Hepatocyte (in vitro differentiated cells): Measurements from ENCODE around the gene C5orf34. TPM values are rescaled to one million over a fixed set of nuclear protein-coding genes. Genes with fewer than 3 reads are reported as not detected.

ENCODE experiments used
- DNase-seq: peaks from one replicate; pipeline ENCODE4 v3.0.0-alpha.2; 2016; ENCODE audit warnings: low spot score
- H2AFZ ChIP-seq: fragments of 200-600 bp; sonication (generic); 2 replicates; pipeline ENCODE4 v1.6.0; 2016; ENCODE audit warnings: antibody characterized with exemption, mild to moderate bottlenecking
- H3K27ac ChIP-seq: fragments of 200-600 bp; sonication (generic); 2 replicates; pipeline ENCODE4 v1.5.1; 2016; ENCODE audit warnings: mild to moderate bottlenecking
- H3K27me3 ChIP-seq: fragments of 200-600 bp; sonication (generic); 2 replicates; pipeline ENCODE4 v1.6.1; 2016
- H3K36me3 ChIP-seq: fragments of 200-600 bp; sonication (generic); replicated peaks from 2 replicates; pipeline ENCODE4 v1.5.1; 2016; ENCODE audit warnings: low read depth; ENCODE audit not compliant: insufficient read depth
- H3K4me1 ChIP-seq: fragments of 200-600 bp; sonication (generic); 2 replicates; pipeline ENCODE4 v1.5.1; 2016; ENCODE audit warnings: mild to moderate bottlenecking, moderate library complexity; ENCODE audit not compliant: insufficient read depth
- H3K4me2 ChIP-seq: fragments of 200-600 bp; sonication (generic); 2 replicates; pipeline ENCODE4 v1.6.0; 2016
- H3K4me3 ChIP-seq: fragments of 200-600 bp; sonication (generic); 2 replicates; pipeline ENCODE4 v1.5.1; 2016; ENCODE audit warnings: mild to moderate bottlenecking
- H3K79me2 ChIP-seq: fragments of 200-600 bp; sonication (generic); 2 replicates; pipeline ENCODE4 v1.6.0; 2017; ENCODE audit warnings: mild to moderate bottlenecking
- H3K9me2 ChIP-seq: fragments of 200-600 bp; sonication (generic); replicated peaks from 2 replicates; pipeline ENCODE4 v1.6.0; 2017; ENCODE audit warnings: mild to moderate bottlenecking; ENCODE audit not compliant: insufficient read depth
- H3K9me3 ChIP-seq: fragments of 200-600 bp; sonication (generic); 2 replicates; pipeline ENCODE4 v1.5.1; 2016; ENCODE audit warnings: low read depth, mild to moderate bottlenecking
- H4K20me1 ChIP-seq: fragments of 200-600 bp; sonication (generic); 2 replicates; pipeline ENCODE4 v1.6.0; 2016; ENCODE audit warnings: mild to moderate bottlenecking; ENCODE audit not compliant: insufficient read depth, poor library complexity, severe bottlenecking
- CTCF ChIP-seq: fragments of 200-600 bp; sonication (generic); IDR thresholded peaks from 2 replicates; pipeline ENCODE4 v1.5.1; 2016; ENCODE audit warnings: antibody characterized with exemption, mild to moderate bottlenecking; ENCODE audit not compliant: poor library complexity
- EZH2 ChIP-seq: fragments of 200-600 bp; sonication (generic); IDR thresholded peaks from 2 replicates; pipeline ENCODE4 v1.6.1; 2016; ENCODE audit warnings: antibody characterized with exemption, mild to moderate bottlenecking, borderline replicate concordance
- EZH2phosphoT487 ChIP-seq: fragments of 200-600 bp; sonication (generic); IDR thresholded peaks from one replicate; pipeline ENCODE4 v1.6.1; 2018; ENCODE audit warnings: antibody characterized with exemption, mild to moderate bottlenecking, low read depth, moderate library complexity; ENCODE audit not compliant: unreplicated experiment, severe bottlenecking
- WGBS: methylation state at CpG from one replicate; pipeline ENCODE4 v1.1.6; 2016; ENCODE audit warnings: low lambda C conversion rate; ENCODE audit errors: missing lambda C conversion rate; 5-methylcytosine and 5-hydroxymethylcytosine counted together
- polyA plus RNA-seq: library from polyadenylated mRNA; unstranded; fragments of >200 nt; fragmentation: Nextera tagmentation; extraction: Ambion mirVana; gene quantifications from 2 replicates; pipeline ENCODE4 v1.2.1, GENCODE V29; 2016
- total RNA-seq: library from RNA; depleted of rRNA; stranded (reverse); fragments of >200 nt; gene quantifications from 2 replicates; pipeline ENCODE4 v1.2.3, GENCODE V29; 2014

The C5orf34 gene
- total and polyA plus RNA-seq, 2 experiments from 2014 or later, result 3.3 to 4.5 TPM

- peak; percentile 94 for DNase-seq
- no peaks in the 10 kb centered on the region for H3K9me2 ChIP-seq
- H4K20me1 ChIP-seq, result no peaks in the 10 kb centered on the region
- peak overlapping the region; percentile 51 for H3K4me3 ChIP-seq
- no peaks in the 10 kb centered on the region for H3K27me3 ChIP-seq
- peak overlapping the region; percentile 98 for H3K27ac ChIP-seq
- peak overlapping the region; percentile 89 for H2AFZ ChIP-seq
- 4% methylated on average over 32 of the region's 32 CpGs for WGBS
- peaks cover 11% of the 10 kb centered on the region for H3K79me2 ChIP-seq
- TF ChIP-seq EZH2, result no peak
- peak; percentile 79 for TF ChIP-seq CTCF
- H3K4me1 ChIP-seq, result peaks cover 11% of the 10 kb centered on the region
- H3K4me2 ChIP-seq, result peak overlapping the region; percentile 75
- no peaks in the 10 kb centered on the region for H3K9me3 ChIP-seq
- no peaks in the 10 kb centered on the region for H3K36me3 ChIP-seq
Observed at GRCh38 chr5:43484106-43484849, 30.7 kb downstream of the C5orf34 start.

- Histone ChIP-seq H3K79me2 (peaks cover 11% of the 10 kb centered on the region), H4K20me1 (no peaks in the 10 kb centered on the region), H3K9me3 (no peaks in the 10 kb centered on the region), H3K27ac (peak within 1 kb of the TSS; percentile 98), H3K27me3 (no peaks in the 10 kb centered on the region), H3K4me1 (peaks cover 11% of the 10 kb centered on the region), H2AFZ (peak within 1 kb of the TSS; percentile 89), H3K4me3 (peak within 1 kb of the TSS; percentile 74), H3K4me2 (peak within 1 kb of the TSS; percentile 81), H3K9me2 (no peaks in the 10 kb centered on the region), H3K36me3 (no peaks in the 10 kb centered on the region)
- no peak for TF ChIP-seq CTCF
- no peak for TF ChIP-seq EZH2
- TF ChIP-seq EZH2phosphoT487, result no peak
- peak; percentile 97 for DNase-seq
- 1% methylated on average over 41 of the region's 62 CpGs for WGBS
Observed at GRCh38 chr5:43483298-43484105, 31.4 kb downstream of the C5orf34 start, which contains the start of gene TMEM267. TMEM267 (minus strand) TSS chr5:43483865; CDS start chr5:43453969, 29,896 bp downstream.

- Histone ChIP-seq H2AFZ (peak overlapping the region; percentile 89), H3K27me3 (no peaks in the 10 kb centered on the region), H3K27ac (peak overlapping the region; percentile 98), H3K9me2 (no peaks in the 10 kb centered on the region), H3K4me2 (peak overlapping the region; percentile 81), H3K4me1 (peaks cover 11% of the 10 kb centered on the region), H3K79me2 (peaks cover 11% of the 10 kb centered on the region), H4K20me1 (no peaks in the 10 kb centered on the region), H3K4me3 (peak overlapping the region; percentile 74), H3K9me3 (no peaks in the 10 kb centered on the region), H3K36me3 (no peaks in the 10 kb centered on the region)
- 36% methylated on average over 6 of the region's 6 CpGs for WGBS
- no peak for TF ChIP-seq EZH2
- TF ChIP-seq CTCF, result no peak
- no peak for TF ChIP-seq EZH2phosphoT487
- DNase-seq, result no peak
Observed at GRCh38 chr5:43482490-43483297, 32.3 kb downstream of the C5orf34 start.
